Prostate gland (tissue), 2 donors: ENCODE measurements around the gene CALHM4.

ENCODE experiments used
- POLR2AphosphoS5 ChIP-seq: sonication (generic); formaldehyde crosslinking; IDR thresholded peaks from one replicate; pipeline ENCODE4 v1.6.1; 2017; ENCODE audit warnings: antibody characterized with exemption
- TF ChIP-seq, protein P1 (sequence below), 4 experiments: fragments of 200-600 bp in 2 of 4; fragments of 450-650 bp in 2 of 4; sonication (generic) in 2 of 4; IDR thresholded peaks; 1 replicate in 3 of 4; 2 replicates in 1 of 4; pipeline ENCODE4 v1.5.1; 2016 to 2019; ENCODE audit warnings: antibody characterized with exemption in 4 of 4, mild to moderate bottlenecking in 2 of 4, moderate library complexity in 2 of 4

- TF ChIP-seq, protein P1, sequence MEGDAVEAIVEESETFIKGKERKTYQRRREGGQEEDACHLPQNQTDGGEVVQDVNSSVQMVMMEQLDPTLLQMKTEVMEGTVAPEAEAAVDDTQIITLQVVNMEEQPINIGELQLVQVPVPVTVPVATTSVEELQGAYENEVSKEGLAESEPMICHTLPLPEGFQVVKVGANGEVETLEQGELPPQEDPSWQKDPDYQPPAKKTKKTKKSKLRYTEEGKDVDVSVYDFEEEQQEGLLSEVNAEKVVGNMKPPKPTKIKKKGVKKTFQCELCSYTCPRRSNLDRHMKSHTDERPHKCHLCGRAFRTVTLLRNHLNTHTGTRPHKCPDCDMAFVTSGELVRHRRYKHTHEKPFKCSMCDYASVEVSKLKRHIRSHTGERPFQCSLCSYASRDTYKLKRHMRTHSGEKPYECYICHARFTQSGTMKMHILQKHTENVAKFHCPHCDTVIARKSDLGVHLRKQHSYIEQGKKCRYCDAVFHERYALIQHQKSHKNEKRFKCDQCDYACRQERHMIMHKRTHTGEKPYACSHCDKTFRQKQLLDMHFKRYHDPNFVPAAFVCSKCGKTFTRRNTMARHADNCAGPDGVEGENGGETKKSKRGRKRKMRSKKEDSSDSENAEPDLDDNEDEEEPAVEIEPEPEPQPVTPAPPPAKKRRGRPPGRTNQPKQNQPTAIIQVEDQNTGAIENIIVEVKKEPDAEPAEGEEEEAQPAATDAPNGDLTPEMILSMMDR (IDR thresholded peaks at IDR 0.05): no peak
- no peak for TF ChIP-seq POLR2AphosphoS5
Observed at GRCh38 chr6:116568821-116569755, 15.5 kb downstream of the CALHM4 start.
